HL-60 (cell line): ENCODE data around the gene MAP2K3.
"Not testable (repeated sequence)": the region's sequence is repeated elsewhere in the genome, so short reads cannot be mapped to it uniquely, and the experiment has no call there.

Source experiments
- DNase-seq, 2 experiments: peaks; one replicate each; pipeline ENCODE4 v3.0.0-alpha.2; 2010 to 2020; ENCODE audit warnings: low read depth in 1 of 2, low spot score in 1 of 2
- H3K27ac ChIP-seq: fragments of 250-450 bp; sonication (Bioruptor Pico); replicated peaks from 2 replicates; pipeline ENCODE4 v1.5.1; 2020; ENCODE audit warnings: mild to moderate bottlenecking, moderate library complexity
- H3K27me3 ChIP-seq: fragments of 250-450 bp; sonication (Bioruptor Pico); 2 replicates; pipeline ENCODE4 v1.5.1; 2021; ENCODE audit warnings: mild to moderate bottlenecking, moderate library complexity; ENCODE audit not compliant: insufficient read depth, poor library complexity, severe bottlenecking
- H3K4me3 ChIP-seq: replicated peaks from 2 replicates; pipeline ENCODE4 v1.5.1; 2011; ENCODE audit warnings: mild to moderate bottlenecking, control low read depth, low read length; ENCODE audit not compliant: insufficient read depth
- CTCF ChIP-seq: IDR thresholded peaks from one replicate; pipeline ENCODE4 v1.5.1; 2011; ENCODE audit warnings: low read length, control low read depth, inconsistent platforms; ENCODE audit not compliant: insufficient read depth
- GABPA ChIP-seq: IDR thresholded peaks from 2 replicates; pipeline ENCODE4 v1.6.1; 2012; ENCODE audit warnings: low read depth
- POLR2AphosphoS5 ChIP-seq: IDR thresholded peaks from 2 replicates; pipeline ENCODE4 v1.6.1; 2012; ENCODE audit warnings: low read depth
- SPI1 ChIP-seq: IDR thresholded peaks from 2 replicates; pipeline ENCODE4 v1.6.1; 2012; ENCODE audit warnings: low read depth, mild to moderate bottlenecking, borderline replicate concordance
- TF ChIP-seq, protein P1 (sequence below): IDR thresholded peaks from 2 replicates; pipeline ENCODE4 v1.6.1; 2012; ENCODE audit warnings: low read depth; ENCODE audit not compliant: insufficient replicate concordance

MAP2K3 gene

DNA sequence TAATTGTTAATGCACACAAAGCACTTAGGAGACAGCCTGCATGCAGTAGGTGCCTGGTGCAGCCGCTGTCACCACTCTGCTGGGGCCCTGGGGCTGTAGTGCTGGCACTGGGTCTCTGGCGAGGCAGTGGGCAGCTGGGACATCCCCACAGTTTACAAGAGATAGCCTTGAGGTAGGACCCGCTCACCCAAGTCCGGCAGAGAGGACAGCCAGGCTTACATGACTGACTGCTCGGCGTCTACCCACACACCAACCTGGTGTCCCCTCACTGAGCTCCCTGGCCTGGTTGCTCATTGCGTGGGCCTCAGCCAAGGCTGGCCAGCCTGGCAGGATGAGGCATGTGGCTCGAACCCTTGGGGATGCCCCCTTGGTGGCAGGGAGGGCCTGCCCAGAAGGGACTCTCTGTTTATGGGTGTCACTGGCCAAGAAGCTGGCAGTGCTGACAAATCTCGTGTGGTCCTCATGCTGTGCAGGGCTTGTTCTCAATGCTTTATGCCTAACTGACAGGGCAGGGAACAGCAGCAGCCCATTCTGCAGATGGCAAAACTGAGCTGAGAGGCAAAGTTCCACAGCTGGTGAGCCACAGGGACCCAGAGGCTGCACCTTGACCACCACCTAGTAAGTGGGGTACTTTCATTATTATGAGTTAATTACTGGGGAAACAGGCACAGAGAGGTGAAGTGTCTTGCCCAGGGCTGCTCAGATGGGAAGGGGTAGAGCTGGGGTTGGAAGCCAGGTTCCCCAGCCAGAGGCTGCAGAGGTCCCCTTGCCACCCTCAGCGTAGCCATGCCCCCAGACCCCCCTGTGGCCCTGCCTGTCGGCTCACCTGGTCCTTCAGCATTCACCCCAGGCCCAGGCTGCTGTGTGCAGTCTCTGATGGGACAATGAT lies 58.8 kb downstream of the MAP2K3 start:
- H3K4me3 ChIP-seq, H3K27ac ChIP-seq, H3K27me3 ChIP-seq, DNase-seq: not testable (repeated sequence)

- H3K27ac ChIP-seq, H3K4me3 ChIP-seq, H3K27me3 ChIP-seq, DNase-seq: not testable (repeated sequence)
These were observed 60.3 kb downstream of the MAP2K3 start for GRCh38 chr17:21344801-21345200.

DNA sequence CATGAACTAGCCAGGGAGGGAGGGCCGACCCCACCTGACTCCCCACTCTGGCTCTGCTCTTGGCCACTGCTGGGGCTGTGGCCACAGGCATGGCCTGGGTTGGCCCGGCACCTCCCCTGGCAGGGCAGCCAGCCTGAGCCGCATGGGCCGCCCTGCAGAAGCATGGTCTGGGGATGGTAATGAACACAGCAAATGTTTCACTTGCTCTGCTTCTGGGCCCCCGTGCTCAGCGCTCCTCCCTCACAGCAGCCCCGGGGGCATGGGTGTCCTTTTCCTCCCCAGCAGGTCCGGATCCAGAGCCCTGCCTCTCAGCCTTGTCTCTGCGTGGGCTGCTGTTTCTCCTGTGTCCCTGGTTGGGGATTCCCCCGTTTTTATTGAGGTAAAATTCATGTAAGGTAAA lies 60.7 kb downstream of the MAP2K3 start:
- Histone ChIP-seq H3K27me3 (no peaks in the 10 kb centered on the region), H3K4me3 (no peak overlapping the region), H3K27ac (no peak overlapping the region)
- no peak for TF ChIP-seq CTCF
- TF ChIP-seq, protein P1, sequence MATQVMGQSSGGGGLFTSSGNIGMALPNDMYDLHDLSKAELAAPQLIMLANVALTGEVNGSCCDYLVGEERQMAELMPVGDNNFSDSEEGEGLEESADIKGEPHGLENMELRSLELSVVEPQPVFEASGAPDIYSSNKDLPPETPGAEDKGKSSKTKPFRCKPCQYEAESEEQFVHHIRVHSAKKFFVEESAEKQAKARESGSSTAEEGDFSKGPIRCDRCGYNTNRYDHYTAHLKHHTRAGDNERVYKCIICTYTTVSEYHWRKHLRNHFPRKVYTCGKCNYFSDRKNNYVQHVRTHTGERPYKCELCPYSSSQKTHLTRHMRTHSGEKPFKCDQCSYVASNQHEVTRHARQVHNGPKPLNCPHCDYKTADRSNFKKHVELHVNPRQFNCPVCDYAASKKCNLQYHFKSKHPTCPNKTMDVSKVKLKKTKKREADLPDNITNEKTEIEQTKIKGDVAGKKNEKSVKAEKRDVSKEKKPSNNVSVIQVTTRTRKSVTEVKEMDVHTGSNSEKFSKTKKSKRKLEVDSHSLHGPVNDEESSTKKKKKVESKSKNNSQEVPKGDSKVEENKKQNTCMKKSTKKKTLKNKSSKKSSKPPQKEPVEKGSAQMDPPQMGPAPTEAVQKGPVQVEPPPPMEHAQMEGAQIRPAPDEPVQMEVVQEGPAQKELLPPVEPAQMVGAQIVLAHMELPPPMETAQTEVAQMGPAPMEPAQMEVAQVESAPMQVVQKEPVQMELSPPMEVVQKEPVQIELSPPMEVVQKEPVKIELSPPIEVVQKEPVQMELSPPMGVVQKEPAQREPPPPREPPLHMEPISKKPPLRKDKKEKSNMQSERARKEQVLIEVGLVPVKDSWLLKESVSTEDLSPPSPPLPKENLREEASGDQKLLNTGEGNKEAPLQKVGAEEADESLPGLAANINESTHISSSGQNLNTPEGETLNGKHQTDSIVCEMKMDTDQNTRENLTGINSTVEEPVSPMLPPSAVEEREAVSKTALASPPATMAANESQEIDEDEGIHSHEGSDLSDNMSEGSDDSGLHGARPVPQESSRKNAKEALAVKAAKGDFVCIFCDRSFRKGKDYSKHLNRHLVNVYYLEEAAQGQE: no peak
- TF ChIP-seq SPI1: no peak
- TF ChIP-seq POLR2AphosphoS5: no peak
- TF ChIP-seq GABPA: no peak
- DNase-seq: no peak

DNA sequence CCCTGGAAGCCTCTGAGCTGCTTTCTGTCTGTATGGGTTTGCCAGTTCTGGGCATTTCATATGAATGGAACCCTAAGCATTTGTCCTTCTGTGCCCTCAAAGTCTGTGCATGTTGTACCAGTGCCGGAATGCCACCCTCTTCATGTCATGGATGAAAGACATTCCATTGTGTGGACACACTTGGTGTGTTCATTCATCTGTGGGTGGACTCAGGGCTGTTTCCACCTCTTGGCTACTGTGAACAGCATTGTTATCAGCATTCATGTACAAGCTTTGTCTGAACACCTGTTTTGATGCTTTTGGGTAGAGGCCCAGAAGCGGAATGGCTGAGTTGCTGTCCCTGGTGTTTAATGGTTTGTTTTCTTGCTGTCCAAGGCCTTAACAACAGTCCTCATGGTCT lies 61.6 kb downstream of the MAP2K3 start:
- not testable (repeated sequence) for DNase-seq, H3K4me3 ChIP-seq, H3K27ac ChIP-seq, H3K27me3 ChIP-seq

GRCh38 chr17:21346651-21347250 lies 62.2 kb downstream of the MAP2K3 start:
- not testable (repeated sequence) for H3K4me3 ChIP-seq, DNase-seq, H3K27me3 ChIP-seq, H3K27ac ChIP-seq

GRCh38 chr17:21347660-21348059 lies 63.1 kb downstream of the MAP2K3 start:
- H3K4me3 ChIP-seq, DNase-seq, H3K27ac ChIP-seq, H3K27me3 ChIP-seq: not testable (repeated sequence)

DNA sequence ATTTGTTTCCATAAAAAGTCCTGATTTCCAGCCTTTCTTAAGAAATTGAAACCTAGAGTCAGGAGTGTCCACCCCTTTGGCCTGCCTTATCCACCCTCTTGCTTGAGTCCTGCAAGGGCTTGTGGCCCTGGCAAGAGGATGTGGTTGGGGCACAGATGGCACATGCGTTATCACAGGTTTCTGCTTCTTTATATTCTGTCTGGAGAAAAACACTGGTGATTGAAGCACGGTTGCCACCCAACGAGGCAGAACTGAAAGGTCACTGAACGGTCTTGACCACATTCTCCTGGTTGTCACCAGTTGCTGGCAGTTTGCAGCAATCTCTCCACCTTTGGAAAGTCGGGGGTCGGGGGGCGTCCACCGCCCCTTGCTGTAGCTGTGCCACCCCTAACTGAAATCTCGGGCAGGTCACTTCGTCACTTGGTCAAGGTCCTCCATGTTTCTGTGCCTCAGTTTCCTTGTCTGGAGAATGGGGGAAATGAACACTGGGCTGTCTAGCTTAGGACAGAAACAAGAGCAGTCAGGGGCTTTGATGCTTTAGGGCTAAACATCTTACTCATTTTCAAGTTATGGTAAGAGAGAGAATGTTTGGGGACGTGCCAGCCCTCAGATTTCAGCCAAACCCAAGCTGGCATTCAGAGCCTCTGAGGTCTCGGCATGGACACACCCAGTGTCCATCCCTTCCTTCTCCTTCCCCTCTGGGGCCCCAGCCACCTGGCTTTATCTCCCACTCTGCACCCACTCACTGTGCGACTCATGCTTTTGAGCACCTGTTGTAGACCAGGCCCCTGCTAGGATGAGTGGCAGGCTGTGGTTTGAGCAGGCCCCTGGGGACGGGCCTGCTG lies 63.8 kb downstream of the MAP2K3 start:
- not testable (repeated sequence) for H3K4me3 ChIP-seq, H3K27me3 ChIP-seq, H3K27ac ChIP-seq, DNase-seq

- H3K4me3 ChIP-seq, H3K27ac ChIP-seq, DNase-seq, H3K27me3 ChIP-seq: not testable (repeated sequence)
These were observed 64.4 kb downstream of the MAP2K3 start for GRCh38 chr17:21348926-21349261.

DNA sequence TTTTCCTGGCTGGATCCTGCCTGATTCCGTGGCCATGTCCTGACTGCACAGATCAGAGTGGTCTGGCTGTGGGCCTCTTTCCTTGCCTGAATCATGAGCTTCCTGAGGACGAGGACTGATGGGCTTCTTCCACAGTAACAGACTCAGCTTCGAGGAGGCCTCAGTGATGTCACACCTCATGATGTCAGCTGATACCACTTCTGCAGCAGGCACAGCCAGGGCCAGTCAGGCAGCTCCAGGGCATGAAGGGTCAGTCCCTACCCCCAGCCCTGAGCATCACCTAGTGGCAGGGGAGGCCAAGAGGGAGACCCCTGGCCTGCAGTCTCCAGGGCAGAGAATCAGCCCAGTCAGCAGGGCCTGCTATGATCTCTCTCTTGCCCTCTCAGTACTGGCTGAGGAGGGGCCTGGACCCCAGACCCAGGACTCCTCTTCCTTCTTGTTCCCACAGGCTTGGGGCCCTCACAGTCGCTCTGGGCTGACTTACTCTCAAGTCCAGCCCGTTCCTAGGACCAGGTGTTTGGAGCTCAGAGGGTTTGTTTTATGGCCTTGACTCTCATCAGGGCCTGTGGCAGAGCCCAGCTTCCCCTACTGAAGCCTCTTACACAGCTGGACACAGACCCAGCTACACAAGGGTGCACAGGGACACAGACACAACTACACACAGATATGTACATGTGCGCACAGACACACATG lies 65.0 kb downstream of the MAP2K3 start:
- not testable (repeated sequence) for DNase-seq, H3K27ac ChIP-seq, H3K27me3 ChIP-seq, H3K4me3 ChIP-seq

GRCh38 chr17:21350495-21350894 lies 66.0 kb downstream of the MAP2K3 start:
- H3K4me3 ChIP-seq, H3K27ac ChIP-seq, H3K27me3 ChIP-seq, DNase-seq: not testable (repeated sequence)
